ENCODE data around the gene TPSG1.

Gene TPSG1

DNA sequence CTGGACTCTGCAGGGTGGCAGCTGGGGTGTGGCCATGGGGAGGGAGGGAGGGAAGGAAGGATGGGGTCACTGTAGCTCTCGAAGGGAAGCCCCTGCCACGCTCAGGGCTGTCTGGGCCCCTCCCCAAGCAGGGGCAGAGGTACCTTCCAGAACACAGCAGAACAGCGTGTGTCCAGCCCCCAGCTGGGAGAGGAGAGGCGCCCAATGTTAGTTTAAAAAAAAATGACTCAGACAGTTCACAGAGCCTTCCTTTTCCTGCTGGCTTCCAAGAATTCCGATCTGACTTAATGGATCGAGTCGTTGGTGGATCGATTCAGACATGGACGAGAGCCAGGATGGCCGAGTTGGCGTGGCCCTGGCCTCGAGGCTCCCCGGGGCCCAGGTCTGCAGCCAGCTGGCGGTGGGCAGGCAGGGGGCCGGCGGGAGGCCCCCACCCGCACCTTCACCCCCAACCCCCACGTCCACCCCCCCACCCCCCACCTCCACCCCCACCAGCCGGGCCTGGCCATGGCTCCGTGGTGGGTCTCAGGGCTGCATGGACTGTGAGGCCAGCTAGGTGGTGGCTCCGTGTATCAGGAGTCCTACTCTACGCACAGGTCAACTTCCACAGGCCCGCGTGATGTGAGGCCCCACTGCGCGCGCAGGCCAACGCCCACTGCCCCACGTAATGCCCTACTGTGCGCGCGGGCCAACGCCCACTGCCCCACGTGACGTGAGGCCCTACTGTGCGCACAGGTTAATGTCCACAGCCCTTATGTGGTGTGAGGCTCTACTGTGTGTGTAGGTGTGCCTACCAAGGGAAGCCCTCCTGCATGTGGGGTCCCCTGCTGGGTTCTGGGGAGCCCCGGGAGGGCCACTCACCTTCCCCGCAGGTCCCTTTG, 50.4 kb downstream of the TPSG1 start:
- DNase-seq: no peak

GRCh38 chr16:1173788-1174451, 51.1 kb downstream of the TPSG1 start:
- DNase-seq: no peak

DNA sequence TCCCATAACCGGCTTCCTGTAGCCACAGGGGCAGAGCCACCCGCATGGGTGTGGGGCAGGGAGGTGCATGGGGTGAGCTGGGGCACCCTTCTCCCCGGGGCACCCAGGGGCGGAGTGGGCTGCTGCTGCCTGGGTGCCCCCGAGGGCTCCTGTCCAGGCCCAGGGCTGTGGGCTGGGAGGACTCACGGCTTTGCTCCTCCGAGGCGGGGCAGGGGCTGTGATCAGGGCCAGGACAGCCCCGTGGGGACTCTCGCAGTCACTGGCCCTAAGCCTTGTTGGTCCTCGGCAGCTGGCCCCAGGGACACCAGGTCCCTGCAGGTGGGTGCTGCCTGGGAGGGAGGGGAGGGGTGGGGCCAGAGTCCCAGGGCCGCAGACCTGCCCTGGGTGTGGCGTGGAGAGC, 52.4 kb downstream of the TPSG1 start:
- no peak for DNase-seq

GRCh38 chr16:1171854-1172428, 53.1 kb downstream of the TPSG1 start:
- DNase-seq: no peak
